Ascending aorta (tissue), 2 donors: ENCODE data around the gene LCN15. TPM values are rescaled to one million over a fixed set of nuclear protein-coding genes. Genes with fewer than 3 reads are reported as not detected.
"Not testable (repeated sequence)": the region's sequence is repeated elsewhere in the genome, so short reads cannot be mapped to it uniquely, and the experiment has no call there.

ENCODE experiments used
- DNase-seq, 2 donors: peaks; one replicate each; pipeline ENCODE4 v3.0.0-alpha.2; 2019; ENCODE audit warnings: low spot score in 2 of 2
- H3K27ac ChIP-seq, 2 donors: fragments of 200-600 bp; sonication (generic); one replicate each; pipeline ENCODE4 v1.5.1; 2016 to 2017; ENCODE audit warnings: mild to moderate bottlenecking in 1 of 2
- H3K27me3 ChIP-seq: fragments of 200-600 bp; sonication (generic); one replicate; pipeline ENCODE4 v1.5.1; 2017
- H3K36me3 ChIP-seq, 2 donors: fragments of 200-600 bp; sonication (generic); one replicate each; pipeline ENCODE4 v1.5.1; 2016
- H3K4me1 ChIP-seq, 2 donors: fragments of 200-600 bp; sonication (generic); one replicate each; pipeline ENCODE4 v1.5.1; 2016 to 2017; ENCODE audit warnings: mild to moderate bottlenecking in 1 of 2
- H3K4me3 ChIP-seq, 2 donors: fragments of 200-600 bp; sonication (generic); one replicate each; pipeline ENCODE4 v1.5.1; 2016 to 2017; ENCODE audit warnings: mild to moderate bottlenecking in 1 of 2
- H3K9me3 ChIP-seq, 2 donors: fragments of 200-600 bp; sonication (generic); one replicate each; pipeline ENCODE4 v1.5.1; 2016
- intact Hi-C: fragments of 100-400 bp; cut with DNase I; formaldehyde crosslinking; loops from one replicate; pipeline ENCODE4 v1.15.1; 2023
- total RNA-seq: library from RNA; depleted of rRNA; stranded (reverse); fragments of >200 nt; gene quantifications from one replicate; pipeline ENCODE4 v1.1.0, GENCODE V29; 2016
- TF ChIP-seq, protein P1 (sequence below), 3 experiments: fragments of 200-600 bp in 2 of 3; fragments of 450-650 bp in 1 of 3; sonication (generic) in 2 of 3; IDR thresholded peaks; one replicate each; pipeline ENCODE4 v1.5.1; 2016 to 2019; ENCODE audit warnings: antibody characterized with exemption in 3 of 3, mild to moderate bottlenecking in 1 of 3, moderate library complexity in 1 of 3

The LCN15 gene
- total RNA-seq, 1 donor from 2014 or later: not detected

DNA sequence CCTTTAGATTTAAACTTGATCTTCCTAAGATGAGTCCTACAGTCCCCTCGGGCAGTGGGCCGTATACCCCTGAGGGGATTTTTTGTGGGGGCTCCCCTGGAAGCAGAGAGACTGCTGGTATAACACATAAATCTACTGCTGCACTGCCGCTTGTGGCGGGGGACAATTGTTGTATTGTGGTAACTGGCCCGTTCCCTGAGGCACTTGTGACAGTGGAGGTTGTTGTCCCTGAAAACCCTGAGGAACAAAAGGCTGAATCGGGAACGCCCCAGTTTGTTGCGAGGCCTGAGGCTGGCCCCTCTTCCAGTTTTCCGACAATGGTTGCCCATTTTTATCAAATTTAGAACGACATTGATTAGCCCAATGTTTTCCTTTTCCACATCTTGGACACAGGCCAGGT lies 22.1 kb upstream of the LCN15 start:
- no peak for DNase-seq
- TF ChIP-seq, protein P1, sequence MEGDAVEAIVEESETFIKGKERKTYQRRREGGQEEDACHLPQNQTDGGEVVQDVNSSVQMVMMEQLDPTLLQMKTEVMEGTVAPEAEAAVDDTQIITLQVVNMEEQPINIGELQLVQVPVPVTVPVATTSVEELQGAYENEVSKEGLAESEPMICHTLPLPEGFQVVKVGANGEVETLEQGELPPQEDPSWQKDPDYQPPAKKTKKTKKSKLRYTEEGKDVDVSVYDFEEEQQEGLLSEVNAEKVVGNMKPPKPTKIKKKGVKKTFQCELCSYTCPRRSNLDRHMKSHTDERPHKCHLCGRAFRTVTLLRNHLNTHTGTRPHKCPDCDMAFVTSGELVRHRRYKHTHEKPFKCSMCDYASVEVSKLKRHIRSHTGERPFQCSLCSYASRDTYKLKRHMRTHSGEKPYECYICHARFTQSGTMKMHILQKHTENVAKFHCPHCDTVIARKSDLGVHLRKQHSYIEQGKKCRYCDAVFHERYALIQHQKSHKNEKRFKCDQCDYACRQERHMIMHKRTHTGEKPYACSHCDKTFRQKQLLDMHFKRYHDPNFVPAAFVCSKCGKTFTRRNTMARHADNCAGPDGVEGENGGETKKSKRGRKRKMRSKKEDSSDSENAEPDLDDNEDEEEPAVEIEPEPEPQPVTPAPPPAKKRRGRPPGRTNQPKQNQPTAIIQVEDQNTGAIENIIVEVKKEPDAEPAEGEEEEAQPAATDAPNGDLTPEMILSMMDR (IDR thresholded peaks at IDR 0.05): no peak

DNA sequence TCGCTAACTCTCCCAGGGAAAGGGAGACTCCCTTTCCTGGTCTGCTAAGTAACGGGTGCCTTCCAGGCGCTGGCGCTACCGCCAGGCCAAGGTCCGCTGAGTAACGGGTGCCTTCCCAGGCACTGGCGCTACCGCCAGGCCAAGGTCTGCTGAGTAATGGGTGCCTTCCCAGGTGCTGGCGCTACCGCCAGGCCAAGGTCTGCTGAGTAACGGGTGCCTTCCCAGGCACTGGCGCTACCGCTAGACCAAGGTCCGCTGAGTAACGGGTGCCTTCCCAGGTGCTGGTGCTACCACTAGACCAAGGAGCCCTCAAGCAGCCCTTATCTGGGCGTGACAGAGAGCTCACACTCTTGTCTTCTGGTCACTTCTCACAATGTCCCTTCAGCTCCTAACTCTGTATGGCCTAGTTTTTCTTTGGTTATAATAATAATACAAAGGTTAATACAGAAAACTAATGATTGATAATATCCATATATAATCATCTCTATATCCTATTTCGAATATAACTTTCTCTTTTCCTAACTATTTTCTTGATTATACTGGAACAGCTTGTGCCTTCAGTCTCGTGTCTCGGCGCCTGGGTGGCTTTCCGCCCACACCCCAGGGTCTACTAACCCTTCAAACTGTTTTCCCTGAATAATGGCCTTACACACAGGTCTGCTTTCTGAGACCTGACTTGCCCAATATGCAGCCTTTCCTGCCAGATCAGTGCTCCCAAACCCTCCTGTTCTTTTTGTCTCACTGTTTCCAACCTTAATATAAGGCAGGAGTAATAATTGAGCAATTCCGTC lies 21.4 kb upstream of the LCN15 start:
- H3K4me3 ChIP-seq, H3K9me3 ChIP-seq, H3K36me3 ChIP-seq, intact Hi-C loops, H3K27ac ChIP-seq, H3K27me3 ChIP-seq, H3K4me1 ChIP-seq, DNase-seq: not testable (repeated sequence)

More for the DNA sequence above, 22.1 kb upstream of the LCN15 start:
- H3K27ac ChIP-seq: no peak overlapping the region
- intact Hi-C loops: no loop called here
- no peaks in the 10 kb centered on the region for H3K27me3 ChIP-seq
- no peaks in the 10 kb centered on the region for H3K36me3 ChIP-seq
- H3K9me3 ChIP-seq: no peaks in the 10 kb centered on the region
- peaks cover 0 to 3% of the 10 kb centered on the region in 2 donors for H3K4me1 ChIP-seq
- H3K4me3 ChIP-seq: no peak overlapping the region

DNA sequence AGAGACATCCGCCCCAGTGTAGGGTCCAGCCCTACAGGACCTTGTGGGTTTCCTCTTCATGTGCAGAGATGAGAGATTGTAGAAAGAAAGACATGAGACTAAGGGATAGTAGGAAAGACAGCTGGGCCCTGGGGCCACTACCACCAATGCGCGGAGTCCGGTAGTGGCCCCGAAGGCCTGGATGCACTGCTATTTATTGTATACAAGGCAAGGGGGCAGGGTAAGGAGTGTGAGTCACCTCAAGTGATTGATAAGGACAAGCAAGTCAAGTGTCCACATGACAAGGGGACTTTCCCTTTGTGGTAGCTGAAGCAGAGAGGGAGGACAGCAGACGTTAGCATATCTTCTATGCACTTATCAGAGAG lies 20.7 kb upstream of the LCN15 start:
- intact Hi-C loops: no loop called here
- H3K4me3 ChIP-seq: no peak overlapping the region

DNA sequence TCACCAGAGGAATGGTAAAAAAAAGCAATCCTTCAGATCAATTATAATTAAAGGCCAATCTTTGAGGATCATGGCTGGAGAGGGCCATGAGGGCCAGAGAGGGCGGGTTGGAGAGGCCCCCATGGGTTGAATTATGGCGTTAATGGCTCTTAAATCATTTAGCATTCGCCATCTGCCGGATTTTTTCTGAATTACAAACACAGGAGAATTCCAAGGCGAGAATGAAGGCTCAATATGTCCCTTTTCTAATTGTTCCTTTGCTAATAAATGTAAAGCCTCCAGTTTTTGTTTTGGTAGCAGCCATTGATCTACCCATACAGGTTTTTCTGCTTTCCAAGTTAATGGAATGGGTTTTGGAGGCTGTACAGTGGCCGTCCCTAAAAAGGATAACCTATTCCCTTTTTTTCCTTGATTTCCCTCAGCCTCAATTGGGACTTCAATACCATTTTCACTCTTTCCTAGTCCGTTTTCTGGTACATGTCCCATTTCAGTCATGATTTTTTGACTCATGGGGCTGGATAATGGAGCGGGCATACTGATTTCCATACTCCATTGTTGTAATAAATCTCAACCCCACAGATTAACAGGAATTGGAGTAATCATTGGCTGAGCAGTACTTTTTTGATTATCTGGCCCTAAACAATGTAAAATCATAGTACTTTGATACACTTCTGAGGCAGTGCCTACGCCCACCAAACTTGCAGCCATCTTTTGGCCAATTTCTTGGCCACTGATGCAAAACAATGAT lies 20.1 kb upstream of the LCN15 start:
- Histone ChIP-seq H3K27me3 (no peaks in the 10 kb centered on the region), H3K4me3 (no peak overlapping the region), H3K4me1 (no peaks in the 10 kb centered on the region), H3K9me3 (no peaks in the 10 kb centered on the region), H3K36me3 (no peaks in the 10 kb centered on the region), H3K27ac (no peak overlapping the region)
- intact Hi-C loops: no loop called here
- no peak for DNase-seq
- TF ChIP-seq, protein P1 (IDR thresholded peaks at IDR 0.05): peak in 2 of 3 experiments; percentile 13 to 48

More for the DNA sequence above, 20.7 kb upstream of the LCN15 start:
- Histone ChIP-seq H3K27me3 (no peaks in the 10 kb centered on the region), H3K9me3 (no peaks in the 10 kb centered on the region), H3K4me1 (no peaks in the 10 kb centered on the region), H3K36me3 (no peaks in the 10 kb centered on the region), H3K27ac (no peak overlapping the region)
- DNase-seq: no peak
- TF ChIP-seq, protein P1 (IDR thresholded peaks at IDR 0.05): no peak

DNA sequence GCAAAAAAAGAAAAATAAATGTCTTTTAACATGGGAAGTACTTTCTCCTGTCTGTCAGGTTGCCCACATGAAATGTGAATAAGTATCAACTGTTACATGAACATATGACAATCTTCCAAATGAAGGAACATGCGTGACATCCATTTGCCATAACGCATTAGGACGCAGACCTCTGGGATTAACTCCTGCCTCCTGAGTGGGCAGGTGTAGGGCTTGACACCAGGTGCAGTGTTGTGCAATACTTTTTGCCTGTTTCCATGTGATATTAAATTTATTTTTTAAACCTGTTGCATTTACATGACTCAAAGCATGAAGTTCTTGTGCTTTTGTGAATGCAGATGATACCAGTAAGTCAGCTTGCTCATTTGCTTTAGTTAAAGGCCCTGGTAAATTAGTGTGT lies 18.1 kb upstream of the LCN15 start:
- intact Hi-C loops: no loop called here
- TF ChIP-seq, protein P1 (IDR thresholded peaks at IDR 0.05): no peak
- no peak for DNase-seq

DNA sequence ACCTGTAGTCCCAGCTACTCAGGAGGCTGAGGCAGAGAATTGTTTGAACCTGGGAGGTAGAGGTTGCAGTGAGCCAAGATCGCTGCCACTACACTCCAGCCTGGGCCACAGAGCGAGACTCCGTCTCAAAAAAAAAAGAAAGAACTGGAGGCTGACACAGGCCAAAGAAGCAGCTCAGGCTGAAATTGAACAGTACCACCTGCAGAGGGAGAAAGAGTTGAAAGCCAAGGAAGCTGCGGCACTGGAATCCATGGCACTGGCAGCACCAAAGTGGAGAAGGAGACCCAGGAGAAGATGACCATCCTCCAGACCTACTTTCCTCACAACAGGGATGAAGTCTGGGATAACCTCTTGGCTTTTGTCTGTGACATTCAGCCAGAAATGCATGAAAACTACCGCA lies 15.5 kb upstream of the LCN15 start:
- TF ChIP-seq, protein P1 (IDR thresholded peaks at IDR 0.05): no peak
- H3K4me1 ChIP-seq: no peaks in the 10 kb centered on the region
- no peak overlapping the region for H3K4me3 ChIP-seq
- H3K27ac ChIP-seq: no peak overlapping the region
- H3K36me3 ChIP-seq: no peaks in the 10 kb centered on the region
- H3K9me3 ChIP-seq: no peaks in the 10 kb centered on the region
- no peaks in the 10 kb centered on the region for H3K27me3 ChIP-seq
- intact Hi-C loops: no loop called here
- no peak for DNase-seq

More for the DNA sequence above, 18.1 kb upstream of the LCN15 start:
- Histone ChIP-seq H3K27me3 (no peaks in the 10 kb centered on the region), H3K9me3 (no peaks in the 10 kb centered on the region), H3K4me3 (no peak overlapping the region), H3K36me3 (no peaks in the 10 kb centered on the region), H3K4me1 (no peaks in the 10 kb centered on the region), H3K27ac (no peak overlapping the region)
